Fibroblast of pulmonary artery (primary cell): Measurements from ENCODE around the gene CFAP99.
"Not testable (repeated sequence)": the region's sequence is repeated elsewhere in the genome, so short reads cannot be mapped to it uniquely, and the experiment has no call there.

Experiments
- DNase-seq: peaks from one replicate; pipeline ENCODE4 v3.0.0-alpha.2; 2010; ENCODE audit warnings: low read depth
- H3K4me3 ChIP-seq: replicated peaks from 2 replicates; pipeline ENCODE4 v1.5.1; 2011; ENCODE audit warnings: low read depth, mild to moderate bottlenecking, control low read depth, low read length, moderate library complexity
- CTCF ChIP-seq: IDR thresholded peaks from 2 replicates; pipeline ENCODE4 v1.5.1; 2011; ENCODE audit warnings: mild to moderate bottlenecking, control low read depth, low read length, inconsistent platforms; ENCODE audit errors: missing control alignments

Gene CFAP99

GRCh38 chr4:2424581-2424980, 5.8 kb downstream of the CFAP99 start:
- DNase-seq: peak; percentile 31
- no peak for TF ChIP-seq CTCF
- H3K4me3 ChIP-seq: no peak overlapping the region

- DNase-seq: no peak
- no peak for TF ChIP-seq CTCF
- H3K4me3 ChIP-seq: no peak overlapping the region
These were observed 6.8 kb downstream of the CFAP99 start for GRCh38 chr4:2425386-2426068.

DNA sequence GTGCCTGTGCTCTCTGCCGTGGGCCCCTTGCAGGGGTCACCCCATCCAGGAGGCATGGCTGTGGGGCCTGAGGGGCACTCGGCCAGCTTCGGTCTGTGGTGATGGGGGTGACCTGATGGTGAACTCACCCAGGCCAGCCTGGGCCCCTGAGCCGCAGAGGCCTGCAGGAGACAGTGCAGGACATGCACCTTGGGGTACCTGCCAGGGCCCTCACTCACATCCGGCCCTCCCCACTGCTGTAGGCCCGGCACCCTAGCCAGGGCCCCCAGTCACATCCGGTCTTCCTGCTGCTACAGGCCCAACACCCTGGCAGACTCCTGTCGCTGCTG, 7.3 kb downstream of the CFAP99 start:
- H3K4me3 ChIP-seq: no peak overlapping the region
- no peak for TF ChIP-seq CTCF
- DNase-seq: no peak

- no peak for DNase-seq
- no peak overlapping the region for H3K4me3 ChIP-seq
- no peak for TF ChIP-seq CTCF
These were observed 8.0 kb downstream of the CFAP99 start for GRCh38 chr4:2426711-2427275.

DNA sequence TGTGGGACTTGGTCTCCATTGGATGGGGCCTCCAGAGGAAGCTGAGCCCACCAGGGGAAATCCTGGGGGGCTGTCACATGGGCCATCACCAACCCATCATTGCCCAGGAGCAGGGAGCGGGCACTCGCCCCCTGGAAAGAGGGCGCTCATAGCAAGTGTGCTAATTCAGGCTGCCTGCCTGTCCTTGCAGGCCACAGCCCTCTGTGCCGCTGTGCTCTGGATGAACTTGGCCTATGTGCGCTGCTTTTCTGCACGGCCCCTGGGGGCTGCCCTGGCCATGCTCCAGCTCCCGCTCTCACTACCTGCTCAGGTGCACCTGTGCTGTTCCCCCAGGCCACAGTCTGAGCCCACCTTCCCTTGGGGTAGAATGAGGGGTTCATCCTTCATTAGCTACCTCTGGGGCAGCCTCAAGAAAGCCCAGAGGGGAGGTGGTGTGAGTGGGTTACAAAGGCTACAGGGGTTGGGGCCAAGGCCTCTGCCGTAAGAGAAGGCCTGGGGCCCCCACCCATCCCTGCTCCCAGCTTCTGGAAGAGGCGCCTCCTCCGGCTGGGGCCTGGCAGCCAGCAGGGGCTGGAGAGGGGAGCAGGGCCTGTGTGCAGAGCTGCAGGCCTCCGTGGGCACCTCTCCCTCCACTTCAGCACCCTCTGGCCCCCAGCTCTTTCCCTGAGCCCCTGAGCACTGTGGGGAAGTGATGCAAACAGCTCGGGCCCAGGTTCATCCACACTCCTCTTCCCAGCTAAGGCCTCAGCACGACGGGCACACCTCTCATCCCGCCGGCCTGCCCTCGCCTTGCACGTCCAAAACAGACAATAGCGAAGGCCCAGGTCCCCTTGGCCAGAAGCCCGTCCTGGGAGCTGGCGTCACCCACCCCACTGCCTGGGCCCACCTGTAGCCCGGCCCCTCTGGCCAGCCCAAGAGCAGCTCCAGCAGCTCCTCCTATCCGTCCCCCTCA, 8.9 kb downstream of the CFAP99 start:
- H3K4me3 ChIP-seq: no peak overlapping the region
- TF ChIP-seq CTCF: no peak
- no peak for DNase-seq

DNA sequence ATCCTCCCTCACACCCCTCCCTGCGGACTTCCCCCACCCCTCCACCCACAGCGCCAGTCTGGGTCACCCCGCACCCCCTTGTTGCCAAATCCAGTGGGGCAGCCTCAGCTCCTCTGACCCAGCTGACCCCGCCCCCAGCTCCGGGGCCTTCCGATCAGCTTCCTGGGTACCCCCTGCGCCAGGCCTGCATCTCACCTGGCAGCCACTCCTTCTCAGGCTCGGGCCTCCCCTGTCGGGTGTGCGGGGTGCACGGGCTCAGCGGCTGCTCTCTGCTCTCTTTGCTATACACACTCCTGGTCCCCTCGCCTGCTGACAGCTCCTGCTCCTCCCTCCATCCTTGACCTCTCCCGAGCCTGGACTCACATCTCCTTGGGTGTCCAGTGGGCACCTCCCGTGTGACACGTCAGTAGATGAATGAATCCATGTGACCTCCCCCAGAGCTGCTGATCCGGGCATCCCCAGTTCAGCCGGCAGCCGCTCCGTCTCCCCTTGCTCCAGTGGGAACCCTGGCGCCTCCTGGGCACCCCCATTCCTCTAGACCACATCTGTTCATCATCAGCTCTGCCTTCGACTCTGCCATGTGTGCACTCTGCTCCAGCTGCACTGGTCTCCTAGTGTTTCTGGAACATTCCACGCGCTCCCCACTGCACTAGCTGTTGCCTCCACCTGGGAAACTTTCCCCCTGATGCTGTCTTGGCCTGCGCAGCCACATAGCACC, 9.9 kb downstream of the CFAP99 start:
- TF ChIP-seq CTCF: no peak
- no peak for DNase-seq

GRCh38 chr4:2429945-2430757, 11.4 kb downstream of the CFAP99 start:
- peak; percentile 41 for DNase-seq
- H3K4me3 ChIP-seq: not testable (repeated sequence)

More for the DNA sequence above, 9.9 kb downstream of the CFAP99 start:
- no peak overlapping the region for H3K4me3 ChIP-seq
